ENCODE measurements around the gene ATP11C.

Gene ATP11C

DNA sequence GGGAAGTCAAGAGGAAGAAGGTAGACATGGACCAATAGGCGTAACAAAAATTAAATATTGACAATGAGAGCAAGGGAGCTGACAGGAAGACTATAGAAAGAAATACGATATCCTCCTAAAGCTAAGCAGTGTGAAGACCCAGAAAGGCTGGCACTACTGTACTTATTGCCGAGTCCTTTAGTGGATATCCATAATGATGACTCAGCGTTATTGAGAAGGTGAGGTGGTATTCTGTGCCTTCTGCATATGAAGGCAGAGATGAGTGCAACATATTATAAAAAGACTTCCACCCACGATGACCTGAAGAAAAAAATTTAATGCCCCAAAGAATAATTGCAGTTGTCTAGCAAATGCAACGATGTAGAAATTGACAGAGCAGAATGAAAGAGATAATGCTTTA is 211.9 kb downstream of the ATP11C start:
- WGBS (ENCODE audit: extremely low coverage, insufficient coverage, insufficient read length): no CpG with 5 or more reads among the region's 6 CpGs

DNA sequence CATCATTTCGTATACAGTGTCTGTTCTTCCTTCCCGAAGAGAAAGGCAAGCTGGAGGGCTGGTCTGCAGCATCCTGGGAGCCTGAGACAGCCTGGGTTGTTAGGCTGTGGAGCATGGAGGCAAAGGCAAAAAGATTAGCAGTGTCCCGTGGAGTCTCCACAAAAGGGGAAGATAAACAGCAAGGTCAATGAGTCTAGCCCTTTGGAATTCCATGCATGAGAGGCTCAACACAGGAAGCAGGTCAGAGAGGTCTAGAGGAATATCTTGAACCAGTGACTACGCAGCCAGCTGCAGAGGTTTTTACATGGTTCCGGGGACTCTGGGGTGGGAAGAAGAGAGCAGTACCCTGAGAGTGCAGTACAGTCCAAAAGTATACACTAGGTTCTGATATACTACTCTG is 212.7 kb downstream of the ATP11C start:
- H3K23ac ChIP-seq (ENCODE audit: low read length): no peak overlapping the region
- H2AFZ ChIP-seq (ENCODE audit: insufficient read depth, low read length, poor library complexity): no peak overlapping the region
- H3K14ac ChIP-seq (ENCODE audit: low read length): no peak overlapping the region
- no peaks in the 10 kb centered on the region for H3K9me3 ChIP-seq (ENCODE audit: insufficient read depth, low read depth, low read length)
- no peak overlapping the region for H2AK5ac ChIP-seq (ENCODE audit: low read length)
- H3K4me3 ChIP-seq (ENCODE audit: low read depth, low read length): no peak overlapping the region
- no peak overlapping the region for H4K8ac ChIP-seq (ENCODE audit: low read depth, low read length)
- H3K18ac ChIP-seq (ENCODE audit: low read length): no peak overlapping the region
- H3K27me3 ChIP-seq (ENCODE audit: insufficient read depth, low read length): no peaks in the 10 kb centered on the region
- no peaks in the 10 kb centered on the region for H3K79me2 ChIP-seq (ENCODE audit: control insufficient read depth, insufficient read depth, low read length, poor library complexity)
- no peaks in the 10 kb centered on the region for H3K36me3 ChIP-seq (ENCODE audit: control insufficient read depth in 1 of 2, insufficient read depth in 2 of 2, low read length in 2 of 2)
- H3K4me1 ChIP-seq (ENCODE audit: control insufficient read depth in 1 of 2, insufficient read depth in 2 of 2, low read length in 2 of 2): peaks cover 0 to 2% of the 10 kb centered on the region in 2 experiments
- no CpG with 5 or more reads among the region's 5 CpGs for WGBS (ENCODE audit: extremely low coverage, insufficient coverage, insufficient read length)
- peak overlapping the region; percentile 34 for H3K27ac ChIP-seq (ENCODE audit: low read depth, low read length)
- peak in 1 of 2 donors; percentile 55 for DNase-seq
- peak overlapping the region; percentile 6 for H2BK120ac ChIP-seq (ENCODE audit: insufficient read depth, low read length, poor library complexity)
- no peak overlapping the region for H4K12ac ChIP-seq (ENCODE audit: low read depth, low read length)
- no peak overlapping the region for H3K4ac ChIP-seq (ENCODE audit: low read depth, low read length)
- H2BK12ac ChIP-seq (ENCODE audit: low read length): no peak overlapping the region
- no peak overlapping the region for H3K9ac ChIP-seq (ENCODE audit: low read length)
- H2BK5ac ChIP-seq (ENCODE audit: low read depth, low read length, poor library complexity): no peak overlapping the region
- no peaks in the 10 kb centered on the region for H3K79me1 ChIP-seq (ENCODE audit: low read length)
- no peak overlapping the region for H3K4me2 ChIP-seq (ENCODE audit: low read length)
- no peak overlapping the region for H4K91ac ChIP-seq (ENCODE audit: low read depth, low read length)

More for the DNA sequence above, 211.9 kb downstream of the ATP11C start:
- H3K79me1 ChIP-seq (ENCODE audit: low read length): no peaks in the 10 kb centered on the region
- H3K4me1 ChIP-seq (ENCODE audit: control insufficient read depth in 1 of 2, insufficient read depth in 2 of 2, low read length in 2 of 2): peaks cover 0 to 2% of the 10 kb centered on the region in 2 experiments
- no peak overlapping the region for H4K91ac ChIP-seq (ENCODE audit: low read depth, low read length)
- H2BK120ac ChIP-seq (ENCODE audit: insufficient read depth, low read length, poor library complexity): no peak overlapping the region
- no peak overlapping the region for H3K4ac ChIP-seq (ENCODE audit: low read depth, low read length)
- H2BK12ac ChIP-seq (ENCODE audit: low read length): no peak overlapping the region
- no peaks in the 10 kb centered on the region for H3K79me2 ChIP-seq (ENCODE audit: control insufficient read depth, insufficient read depth, low read length, poor library complexity)
- no peak overlapping the region for H2AK5ac ChIP-seq (ENCODE audit: low read length)
- H3K4me3 ChIP-seq (ENCODE audit: low read depth, low read length): no peak overlapping the region
- no peak overlapping the region for H3K9ac ChIP-seq (ENCODE audit: low read length)
- H4K12ac ChIP-seq (ENCODE audit: low read depth, low read length): no peak overlapping the region
- no peak overlapping the region for H3K14ac ChIP-seq (ENCODE audit: low read length)
- H3K27ac ChIP-seq (ENCODE audit: low read depth, low read length): no peak overlapping the region
- H3K9me3 ChIP-seq (ENCODE audit: insufficient read depth, low read depth, low read length): no peaks in the 10 kb centered on the region
- no peak overlapping the region for H3K23ac ChIP-seq (ENCODE audit: low read length)
- H3K4me2 ChIP-seq (ENCODE audit: low read length): no peak overlapping the region
- H4K8ac ChIP-seq (ENCODE audit: low read depth, low read length): no peak overlapping the region
- no peaks in the 10 kb centered on the region for H3K27me3 ChIP-seq (ENCODE audit: insufficient read depth, low read length)
- H3K18ac ChIP-seq (ENCODE audit: low read length): no peak overlapping the region
- H3K36me3 ChIP-seq (ENCODE audit: control insufficient read depth in 1 of 2, insufficient read depth in 2 of 2, low read length in 2 of 2): no peaks in the 10 kb centered on the region
- no peak overlapping the region for H2AFZ ChIP-seq (ENCODE audit: insufficient read depth, low read length, poor library complexity)
- DNase-seq: no peak
- no peak overlapping the region for H2BK5ac ChIP-seq (ENCODE audit: low read depth, low read length, poor library complexity)

- WGBS (ENCODE audit: extremely low coverage, insufficient coverage, insufficient read length): no CpG with 5 or more reads among the region's 4 CpGs
- H3K4me1 ChIP-seq (ENCODE audit: control insufficient read depth in 1 of 2, insufficient read depth in 2 of 2, low read length in 2 of 2): no peaks in the 10 kb centered on the region
- H4K8ac ChIP-seq (ENCODE audit: low read depth, low read length): no peak within 1 kb of the TSS
- no peak within 1 kb of the TSS for H3K9ac ChIP-seq (ENCODE audit: low read length)
- H3K4ac ChIP-seq (ENCODE audit: low read depth, low read length): no peak within 1 kb of the TSS
- no peak within 1 kb of the TSS for H4K91ac ChIP-seq (ENCODE audit: low read depth, low read length)
- no peaks in the 10 kb centered on the region for H3K79me1 ChIP-seq (ENCODE audit: low read length)
- H3K27me3 ChIP-seq (ENCODE audit: insufficient read depth, low read length): no peaks in the 10 kb centered on the region
- no peak within 1 kb of the TSS for H2BK120ac ChIP-seq (ENCODE audit: insufficient read depth, low read length, poor library complexity)
- no peak within 1 kb of the TSS for H4K12ac ChIP-seq (ENCODE audit: low read depth, low read length)
- no peak within 1 kb of the TSS for H3K23ac ChIP-seq (ENCODE audit: low read length)
- H2AFZ ChIP-seq (ENCODE audit: insufficient read depth, low read length, poor library complexity): no peak within 1 kb of the TSS
- no peak within 1 kb of the TSS for H3K27ac ChIP-seq (ENCODE audit: low read depth, low read length)
- no peaks in the 10 kb centered on the region for H3K79me2 ChIP-seq (ENCODE audit: control insufficient read depth, insufficient read depth, low read length, poor library complexity)
- H3K4me3 ChIP-seq (ENCODE audit: low read depth, low read length): no peak within 1 kb of the TSS
- no peak within 1 kb of the TSS for H2BK12ac ChIP-seq (ENCODE audit: low read length)
- no peak within 1 kb of the TSS for H3K4me2 ChIP-seq (ENCODE audit: low read length)
- H3K36me3 ChIP-seq (ENCODE audit: control insufficient read depth in 1 of 2, insufficient read depth in 2 of 2, low read length in 2 of 2): no peaks in the 10 kb centered on the region
- no peak within 1 kb of the TSS for H3K18ac ChIP-seq (ENCODE audit: low read length)
- H2AK5ac ChIP-seq (ENCODE audit: low read length): no peak within 1 kb of the TSS
- no peaks in the 10 kb centered on the region for H3K9me3 ChIP-seq (ENCODE audit: insufficient read depth, low read depth, low read length)
- no peak within 1 kb of the TSS for H3K14ac ChIP-seq (ENCODE audit: low read length)
- no peak within 1 kb of the TSS for H2BK5ac ChIP-seq (ENCODE audit: low read depth, low read length, poor library complexity)
- no peak for DNase-seq
Observed at GRCh38 chrX:139708067-139708466, 224.8 kb downstream of the ATP11C start, which contains the start of gene MCF2. MCF2 (minus strand) TSS chrX:139708167; CDS start chrX:139651744, 56,423 bp downstream.

DNA sequence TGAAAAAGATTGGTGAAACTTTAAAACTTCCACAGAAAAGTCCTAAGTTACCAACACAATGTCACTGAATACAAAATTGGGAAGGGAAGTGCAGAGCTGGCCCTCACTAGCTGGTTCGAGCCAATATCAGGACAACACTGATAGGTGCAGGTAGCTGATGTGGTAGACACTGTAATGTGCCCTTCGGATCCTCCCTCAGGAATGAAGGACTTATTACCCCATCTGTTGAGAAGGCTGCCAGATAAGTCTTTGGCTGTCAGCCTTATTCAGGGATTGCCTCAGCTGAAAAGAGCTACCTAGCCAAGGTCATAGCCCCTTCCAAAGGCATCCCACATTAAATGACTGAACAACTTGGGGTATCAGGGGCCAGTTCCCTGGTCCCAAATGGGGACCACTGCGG is 230.2 kb downstream of the ATP11C start:
- Histone ChIP-seq H4K91ac (ENCODE audit: low read depth, low read length) (no peak overlapping the region), H3K79me1 (ENCODE audit: low read length) (no peaks in the 10 kb centered on the region), H3K4ac (ENCODE audit: low read depth, low read length) (no peak overlapping the region), H3K4me3 (ENCODE audit: low read depth, low read length) (no peak overlapping the region), H4K12ac (ENCODE audit: low read depth, low read length) (no peak overlapping the region), H3K36me3 (ENCODE audit: control insufficient read depth in 1 of 2, insufficient read depth in 2 of 2, low read length in 2 of 2) (no peaks in the 10 kb centered on the region), H3K27ac (ENCODE audit: low read depth, low read length) (no peak overlapping the region), H4K8ac (ENCODE audit: low read depth, low read length) (no peak overlapping the region), H3K9ac (ENCODE audit: low read length) (no peak overlapping the region), H3K4me2 (ENCODE audit: low read length) (no peak overlapping the region), H2AFZ (ENCODE audit: insufficient read depth, low read length, poor library complexity) (no peak overlapping the region), H3K27me3 (ENCODE audit: insufficient read depth, low read length) (no peaks in the 10 kb centered on the region), H3K18ac (ENCODE audit: low read length) (no peak overlapping the region), H2AK5ac (ENCODE audit: low read length) (no peak overlapping the region), H2BK120ac (ENCODE audit: insufficient read depth, low read length, poor library complexity) (no peak overlapping the region), H2BK12ac (ENCODE audit: low read length) (no peak overlapping the region), H3K14ac (ENCODE audit: low read length) (no peak overlapping the region), H3K9me3 (ENCODE audit: insufficient read depth, low read depth, low read length) (no peaks in the 10 kb centered on the region), H3K23ac (ENCODE audit: low read length) (no peak overlapping the region), H3K79me2 (ENCODE audit: control insufficient read depth, insufficient read depth, low read length, poor library complexity) (no peaks in the 10 kb centered on the region), H3K4me1 (ENCODE audit: control insufficient read depth in 1 of 2, insufficient read depth in 2 of 2, low read length in 2 of 2) (no peaks in the 10 kb centered on the region), H2BK5ac (ENCODE audit: low read depth, low read length, poor library complexity) (no peak overlapping the region)
- no CpG with 5 or more reads among the region's 3 CpGs for WGBS (ENCODE audit: extremely low coverage, insufficient coverage, insufficient read length)
- no peak for DNase-seq
